ENCODE results near the gene PHACTR4. TPM values are rescaled to one million over a fixed set of nuclear protein-coding genes. Genes with fewer than 3 reads are reported as not detected.

The PHACTR4 gene
- total and polyA plus RNA-seq, 9 of the 15 experiments (the other 6 are each of a cell fraction or from before 2014, with no cell fraction given) = 6.4 to 43.6 (median 14.2) TPM

GRCh38 chr1:28503117-28503516 is 133.6 kb downstream of the PHACTR4 start:
- intact Hi-C loops (cut with micrococcal nuclease) = no loop called here
- Histone ChIP-seq H3K4me3 (no peak overlapping the region), H3K36me3 (ENCODE audit: control insufficient read depth, insufficient read depth, low read length) (peaks cover 25% of the 10 kb centered on the region), H2AFZ (ENCODE audit: low read depth, low read length) (no peak overlapping the region), H3K4me2 (ENCODE audit: insufficient read depth, low read length) (no peak overlapping the region), H3K9me1 (ENCODE audit: control insufficient read depth, insufficient read depth, low read length) (no peaks in the 10 kb centered on the region), H3K27ac (ENCODE audit: extremely low read depth, low read depth, low read length) (no peak overlapping the region), H3K27me3 (ENCODE audit: control insufficient read depth in 2 of 2, insufficient read depth in 2 of 2, low read length in 2 of 2) (no peaks in the 10 kb centered on the region), H3K79me2 (ENCODE audit: control insufficient read depth, insufficient read depth, low read length) (peaks cover 41% of the 10 kb centered on the region), H3K9ac (ENCODE audit: insufficient read depth in 1 of 2, low read depth in 2 of 2, low read length in 2 of 2) (no peak overlapping the region), H4K20me1 (replicated peaks; ENCODE audit: control insufficient read depth, insufficient read depth, low read length) (peaks cover 6% of the 10 kb centered on the region; the same call in 1 of the 2 replicates), H3K9me3 (replicated peaks; ENCODE audit: control insufficient read depth, insufficient read depth, low read depth, low read length) (no peaks in the 10 kb centered on the region; the same call in 1 of the 2 replicates), H3K4me1 (replicated peaks in 1 of 2; ENCODE audit: control insufficient read depth in 2 of 2, insufficient read depth in 2 of 2, low read length in 2 of 2) (peaks cover 15 to 18% of the 10 kb centered on the region in 2 experiments; a peak in 4 of 5 replicates)
- ChIA-PET POLR2A (interaction anchor here (1.0 kb wide), 1 partner anchor 79 kb away, joined by 3 read pairs; no protein-coding TSS in a partner anchor), CTCF (ENCODE audit: low intra/inter-chr PET ratio) (no interaction called here)
- in situ Hi-C loops (cut with MboI) = no loop called here
- FAIRE-seq (no peak), ATAC-seq (no peak), DNase-seq (ENCODE audit: extremely low read depth in 1 of 4, low spot score in 3 of 4) (no peak)
- TF ChIP-seq EGR1 (conservative IDR thresholded peaks at IDR 0.05) (no peak), CXXC5 (CRISPR knock-in tag; IDR thresholded peaks at IDR 0.05) (no peak), ZEB2 (IDR thresholded peaks at IDR 0.05) (no peak), TEAD4 (IDR thresholded peaks at IDR 0.05; ENCODE audit: low read length) (no peak), TEAD4 (CRISPR knock-in tag; IDR thresholded peaks at IDR 0.05; ENCODE audit: borderline replicate concordance) (no peak), SP2 (IDR thresholded peaks at IDR 0.05; ENCODE audit: extremely low read depth, low read depth, low read length, poor library complexity, severe bottlenecking) (no peak), CBFB (CRISPR knock-in tag; IDR thresholded peaks at IDR 0.05) (no peak), MBD2 (IDR thresholded peaks at IDR 0.05; ENCODE audit: borderline replicate concordance, low read depth) (no peak)
- 49% methylated on average over 3 of the region's 3 CpGs for WGBS (ENCODE audit: insufficient coverage, low coverage, missing lambda C conversion rate)
- no TSS peak for BruUV-seq (replicated peaks)

Measured in K562 (cell line).